ENCODE measurements around the gene RETN. TPM values are rescaled to one million over a fixed set of nuclear protein-coding genes. Genes with fewer than 3 reads are reported as not detected.

RETN gene
- total RNA-seq, 2 experiments from 2014 or later, result not detected

- Histone ChIP-seq H3K4me1 (ENCODE audit: insufficient read depth, low read length) (peaks cover 58% of the 10 kb centered on the region), H3K4me3 (ENCODE audit: low read length) (peak within 1 kb of the TSS; percentile 100), H3K27me3 (ENCODE audit: control insufficient read depth in 1 of 2, insufficient read depth in 2 of 2, low read length in 2 of 2) (peaks cover 9 to 12% of the 10 kb centered on the region in 2 experiments), H3K9me3 (ENCODE audit: control insufficient read depth in 1 of 2, insufficient read depth in 1 of 2, low read length in 2 of 2) (no peaks in the 10 kb centered on the region), H3K27ac (ENCODE audit: low read depth in 1 of 2, low read length in 2 of 2) (peak within 1 kb of the TSS; percentile 72 to 83), H3K36me3 (ENCODE audit: insufficient read depth, low read length) (peaks cover 16% of the 10 kb centered on the region)
- ChIA-PET CTCF (interaction anchor here (0.6 to 3.1 kb wide), 33 partner anchors 9 to 660 kb away, joined by 3 to 39 read pairs (median 5); partner anchors contain the start of genes MAP2K7, PET100, RETN and STXBP2), POLR2A (interaction anchor here (0.8 to 2.2 kb wide), 16 partner anchors 11 to 640 kb away, joined by 3 to 29 read pairs (median 4); partner anchors contain the start of genes ARHGEF18, NDUFA7, PET100 and RETN)
- Mint-ChIP-seq H3K36me3 (ENCODE audit: low read depth) (peaks cover 21% of the 10 kb centered on the region), H3K27me3 (peaks cover 29% of the 10 kb centered on the region), H3K27ac (peak within 1 kb of the TSS; percentile 90), H3K9me3 (no peaks in the 10 kb centered on the region), H3K4me3 (peak within 1 kb of the TSS; percentile 97), H3K4me1 (ENCODE audit: low read depth) (peaks cover 44% of the 10 kb centered on the region)
- intact Hi-C loops (cut with DNase I, micrococcal nuclease), result loop anchor here (1.0 to 10.0 kb wide), 6 partner anchors 28 to 578 kb away; partner anchors contain the start of genes PET100 (in 1 of the 2) and XAB2 (in 1 of the 2)
- TF ChIP-seq, protein P1, sequence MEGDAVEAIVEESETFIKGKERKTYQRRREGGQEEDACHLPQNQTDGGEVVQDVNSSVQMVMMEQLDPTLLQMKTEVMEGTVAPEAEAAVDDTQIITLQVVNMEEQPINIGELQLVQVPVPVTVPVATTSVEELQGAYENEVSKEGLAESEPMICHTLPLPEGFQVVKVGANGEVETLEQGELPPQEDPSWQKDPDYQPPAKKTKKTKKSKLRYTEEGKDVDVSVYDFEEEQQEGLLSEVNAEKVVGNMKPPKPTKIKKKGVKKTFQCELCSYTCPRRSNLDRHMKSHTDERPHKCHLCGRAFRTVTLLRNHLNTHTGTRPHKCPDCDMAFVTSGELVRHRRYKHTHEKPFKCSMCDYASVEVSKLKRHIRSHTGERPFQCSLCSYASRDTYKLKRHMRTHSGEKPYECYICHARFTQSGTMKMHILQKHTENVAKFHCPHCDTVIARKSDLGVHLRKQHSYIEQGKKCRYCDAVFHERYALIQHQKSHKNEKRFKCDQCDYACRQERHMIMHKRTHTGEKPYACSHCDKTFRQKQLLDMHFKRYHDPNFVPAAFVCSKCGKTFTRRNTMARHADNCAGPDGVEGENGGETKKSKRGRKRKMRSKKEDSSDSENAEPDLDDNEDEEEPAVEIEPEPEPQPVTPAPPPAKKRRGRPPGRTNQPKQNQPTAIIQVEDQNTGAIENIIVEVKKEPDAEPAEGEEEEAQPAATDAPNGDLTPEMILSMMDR (IDR thresholded peaks at IDR 0.05), result peak; percentile 93
- ATAC-seq (ENCODE audit: poor library complexity) (peak; percentile 40), DNase-seq (peak; percentile 76 to 95 (median 84))
Measured at GRCh38 chr19:7680606-7681339, 11.9 kb downstream of the RETN start, which contains the start of gene TRAPPC5. Gene TRAPPC5, plus strand, starts transcription at chr19:7680833. Its CDS starts 1,421 bp downstream, at chr19:7682254.

DNA sequence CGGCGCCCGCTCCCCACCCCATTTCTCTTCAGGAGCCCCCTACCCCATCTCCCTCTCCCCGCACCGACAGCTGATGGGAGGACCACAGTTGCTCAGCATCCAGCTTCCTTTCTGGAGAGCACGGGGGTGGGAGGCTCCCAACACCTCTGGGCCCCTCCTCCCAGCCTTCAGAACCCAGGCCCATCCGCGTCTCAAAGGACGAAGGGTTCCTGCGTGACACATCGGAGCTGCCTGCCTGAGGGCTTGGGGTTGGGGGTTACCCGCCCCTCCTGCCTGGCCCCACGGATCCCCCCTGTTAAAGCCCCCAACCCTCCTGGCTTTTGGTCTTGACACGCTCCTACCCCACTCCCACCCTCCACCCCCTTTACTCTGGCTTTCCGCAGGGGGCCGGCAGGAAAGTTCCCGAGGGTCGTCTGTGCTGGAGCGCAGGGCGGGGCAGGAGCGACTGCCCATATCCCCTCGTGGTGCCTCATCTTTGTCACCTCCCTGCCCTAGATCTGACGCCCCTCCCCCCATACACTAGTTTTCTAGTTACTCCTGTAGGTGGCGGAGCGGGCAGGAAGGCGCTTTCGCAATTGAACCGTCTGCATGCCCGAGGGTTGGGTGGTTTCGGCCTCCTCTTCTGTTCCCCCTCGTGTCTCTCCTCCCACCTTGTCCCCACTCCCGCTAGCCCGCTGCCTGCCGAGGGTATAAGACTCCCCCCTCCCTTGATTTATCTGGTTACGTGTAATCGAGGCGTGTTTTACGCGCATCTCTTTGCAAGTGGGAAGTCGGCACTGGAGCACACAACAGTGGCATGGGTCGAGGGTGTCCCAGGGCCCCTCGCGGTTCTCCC lies 12.7 kb downstream of the RETN start:
- Histone ChIP-seq H3K4me3 (ENCODE audit: low read length) (peak overlapping the region; percentile 100), H3K36me3 (ENCODE audit: insufficient read depth, low read length) (peaks cover 16% of the 10 kb centered on the region), H3K9me3 (ENCODE audit: control insufficient read depth in 1 of 2, insufficient read depth in 1 of 2, low read length in 2 of 2) (no peaks in the 10 kb centered on the region), H3K27me3 (ENCODE audit: control insufficient read depth in 1 of 2, insufficient read depth in 2 of 2, low read length in 2 of 2) (peaks cover 4 to 11% of the 10 kb centered on the region in 2 experiments), H3K27ac (ENCODE audit: low read depth in 1 of 2, low read length in 2 of 2) (peak overlapping the region; percentile 72 to 83), H3K4me1 (ENCODE audit: insufficient read depth, low read length) (peaks cover 50% of the 10 kb centered on the region)
- ATAC-seq (ENCODE audit: poor library complexity) (peak; percentile 60), DNase-seq (peak; percentile 67 to 93 (median 80))
- intact Hi-C loops (cut with DNase I, micrococcal nuclease), result loop anchor here (1.0 to 10.0 kb wide), 5 partner anchors 29 to 579 kb away; partner anchors contain the start of genes PET100 (in 1 of the 2) and XAB2 (in 1 of the 2)
- CTCF ChIA-PET, result interaction anchor here (0.6 to 3.1 kb wide), 33 partner anchors 8 to 659 kb away, joined by 3 to 39 read pairs (median 5); partner anchors contain the start of genes MAP2K7, PET100, RETN and STXBP2
- Mint-ChIP-seq H3K4me3 (peak overlapping the region; percentile 97), H3K9me3 (no peaks in the 10 kb centered on the region), H3K4me1 (ENCODE audit: low read depth) (peaks cover 36% of the 10 kb centered on the region), H3K27ac (peak overlapping the region; percentile 90), H3K27me3 (peaks cover 25% of the 10 kb centered on the region), H3K36me3 (ENCODE audit: low read depth) (peaks cover 21% of the 10 kb centered on the region)
- POLR2A ChIA-PET, result interaction anchor here (0.6 to 2.2 kb wide), 17 partner anchors 12 to 1522 kb away, joined by 3 to 29 read pairs (median 4); partner anchors contain the start of genes ARHGEF18, NDUFA7, PET100 and RETN
- TF ChIP-seq, protein P1 (IDR thresholded peaks at IDR 0.05), result peak; percentile 49
